C4-2B (cell line): ENCODE measurements around the gene C6orf15.

ENCODE experiments used
- ZFX ChIP-seq: fragments of 450-650 bp; IDR thresholded peaks from 2 replicates; pipeline ENCODE4 v1.6.1; 2017
- TF ChIP-seq, protein P1 (sequence below): fragments of 450-650 bp; conservative IDR thresholded peaks from 2 replicates; pipeline ENCODE4 v1.5.1; 2017; ENCODE audit warnings: mild to moderate bottlenecking

GRCh38 chr6:31144970-31145340 is 32.6 kb upstream of the C6orf15 start:
- TF ChIP-seq, protein P1, sequence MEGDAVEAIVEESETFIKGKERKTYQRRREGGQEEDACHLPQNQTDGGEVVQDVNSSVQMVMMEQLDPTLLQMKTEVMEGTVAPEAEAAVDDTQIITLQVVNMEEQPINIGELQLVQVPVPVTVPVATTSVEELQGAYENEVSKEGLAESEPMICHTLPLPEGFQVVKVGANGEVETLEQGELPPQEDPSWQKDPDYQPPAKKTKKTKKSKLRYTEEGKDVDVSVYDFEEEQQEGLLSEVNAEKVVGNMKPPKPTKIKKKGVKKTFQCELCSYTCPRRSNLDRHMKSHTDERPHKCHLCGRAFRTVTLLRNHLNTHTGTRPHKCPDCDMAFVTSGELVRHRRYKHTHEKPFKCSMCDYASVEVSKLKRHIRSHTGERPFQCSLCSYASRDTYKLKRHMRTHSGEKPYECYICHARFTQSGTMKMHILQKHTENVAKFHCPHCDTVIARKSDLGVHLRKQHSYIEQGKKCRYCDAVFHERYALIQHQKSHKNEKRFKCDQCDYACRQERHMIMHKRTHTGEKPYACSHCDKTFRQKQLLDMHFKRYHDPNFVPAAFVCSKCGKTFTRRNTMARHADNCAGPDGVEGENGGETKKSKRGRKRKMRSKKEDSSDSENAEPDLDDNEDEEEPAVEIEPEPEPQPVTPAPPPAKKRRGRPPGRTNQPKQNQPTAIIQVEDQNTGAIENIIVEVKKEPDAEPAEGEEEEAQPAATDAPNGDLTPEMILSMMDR = no peak
- TF ChIP-seq ZFX = no peak
